Ectodermal cell (in vitro differentiated cells): Measurements from ENCODE around the gene SOX13.
A peak's percentile ranks its signal among the peaks of the same experiment; 100 is the strongest.

Source experiments
- H3K27ac ChIP-seq: 2 replicates; pipeline ENCODE4 v1.7.0; 2013; ENCODE audit warnings: mild to moderate bottlenecking, low read depth, low read length; ENCODE audit not compliant: insufficient read depth, poor library complexity, severe bottlenecking
- H3K27me3 ChIP-seq: 2 replicates; pipeline ENCODE4 v1.7.0; 2013; ENCODE audit warnings: mild to moderate bottlenecking, low read length; ENCODE audit not compliant: insufficient read depth, control insufficient read depth, poor library complexity, severe bottlenecking
- H3K36me3 ChIP-seq: one replicate; pipeline ENCODE4 v1.7.0; 2013; ENCODE audit warnings: low read length; ENCODE audit not compliant: control insufficient read depth, insufficient read depth
- H3K4me1 ChIP-seq: one replicate; pipeline ENCODE4 v1.7.0; 2013; ENCODE audit warnings: low read length; ENCODE audit not compliant: control insufficient read depth, insufficient read depth
- H3K4me3 ChIP-seq: 2 replicates; pipeline ENCODE4 v1.7.0; 2013; ENCODE audit warnings: low read depth, low read length, control low read depth; ENCODE audit not compliant: insufficient read depth
- H3K9me3 ChIP-seq: 2 replicates; pipeline ENCODE4 v1.7.0; 2013; ENCODE audit warnings: mild to moderate bottlenecking, low read length, moderate library complexity; ENCODE audit not compliant: control insufficient read depth
- WGBS, 2 experiments: methylation state at CpG; one replicate each; pipeline ENCODE4 v1.1.7; 2013; ENCODE audit warnings: missing lambda C conversion rate in 2 of 2; 5-methylcytosine and 5-hydroxymethylcytosine counted together

Gene SOX13

GRCh38 chr1:204150702-204151551 lies 78.0 kb downstream of the SOX13 start:
- peaks cover 37% of the 10 kb centered on the region for H3K27me3 ChIP-seq
- peak overlapping the region; percentile 56 for H3K4me3 ChIP-seq
- peaks cover 22% of the 10 kb centered on the region for H3K4me1 ChIP-seq
- H3K36me3 ChIP-seq, result no peaks in the 10 kb centered on the region
- no peak overlapping the region for H3K27ac ChIP-seq
- H3K9me3 ChIP-seq, result no peaks in the 10 kb centered on the region
- 15 to 16% methylated on average over 33 of the region's 33 CpGs for WGBS, 2 experiments

- peak within 1 kb of the TSS; percentile 56 for H3K4me3 ChIP-seq
- 0 to 1% methylated on average over 94 of the region's 94 CpGs for WGBS, 2 experiments
- H3K27ac ChIP-seq, result no peak within 1 kb of the TSS
- H3K27me3 ChIP-seq, result peaks cover 32% of the 10 kb centered on the region
- H3K4me1 ChIP-seq, result peaks cover 21% of the 10 kb centered on the region
- H3K9me3 ChIP-seq, result no peaks in the 10 kb centered on the region
- H3K36me3 ChIP-seq, result no peaks in the 10 kb centered on the region
These were observed 78.8 kb downstream of the SOX13 start, which contains the start of gene ETNK2 for GRCh38 chr1:204151552-204152309. ETNK2 (minus strand) TSS chr1:204152044; CDS start chr1:204151852, 192 bp downstream.

- H3K4me1 ChIP-seq, result peaks cover 14% of the 10 kb centered on the region
- H3K36me3 ChIP-seq, result no peaks in the 10 kb centered on the region
- H3K4me3 ChIP-seq, result peak overlapping the region; percentile 56
- H3K9me3 ChIP-seq, result no peaks in the 10 kb centered on the region
- WGBS, 2 experiments, result 39 to 42% methylated on average over 24 to 25 of the region's 25 CpGs
- no peak overlapping the region for H3K27ac ChIP-seq
- H3K27me3 ChIP-seq, result peaks cover 32% of the 10 kb centered on the region
These were observed 79.6 kb downstream of the SOX13 start for GRCh38 chr1:204152310-204153044.

- H3K27ac ChIP-seq, result no peak overlapping the region
- H3K4me1 ChIP-seq, result peaks cover 7% of the 10 kb centered on the region
- no peaks in the 10 kb centered on the region for H3K9me3 ChIP-seq
- H3K27me3 ChIP-seq, result peaks cover 32% of the 10 kb centered on the region
- no peak overlapping the region for H3K4me3 ChIP-seq
- WGBS, 2 experiments, result 92% methylated on average over 5 of the region's 5 CpGs
- no peaks in the 10 kb centered on the region for H3K36me3 ChIP-seq
These were observed 80.8 kb downstream of the SOX13 start for GRCh38 chr1:204153667-204154066.

- peaks cover 32% of the 10 kb centered on the region for H3K27me3 ChIP-seq
- H3K27ac ChIP-seq, result no peak overlapping the region
- H3K9me3 ChIP-seq, result no peaks in the 10 kb centered on the region
- WGBS, 2 experiments, result 93 to 96% methylated on average over 15 of the region's 15 CpGs
- no peak overlapping the region for H3K4me3 ChIP-seq
- peaks cover 7% of the 10 kb centered on the region for H3K4me1 ChIP-seq
- no peaks in the 10 kb centered on the region for H3K36me3 ChIP-seq
These were observed 81.8 kb downstream of the SOX13 start for GRCh38 chr1:204154568-204155255.

GRCh38 chr1:204155881-204156280 lies 83.0 kb downstream of the SOX13 start:
- no peak overlapping the region for H3K27ac ChIP-seq
- no peaks in the 10 kb centered on the region for H3K9me3 ChIP-seq
- H3K36me3 ChIP-seq, result no peaks in the 10 kb centered on the region
- H3K27me3 ChIP-seq, result peaks cover 23% of the 10 kb centered on the region
- 88 to 90% methylated on average over 10 of the region's 10 CpGs for WGBS, 2 experiments
- H3K4me3 ChIP-seq, result no peak overlapping the region
- peaks cover 5% of the 10 kb centered on the region for H3K4me1 ChIP-seq

- Histone ChIP-seq H3K27me3 (peaks cover 3% of the 10 kb centered on the region), H3K4me1 (no peaks in the 10 kb centered on the region), H3K27ac (no peak overlapping the region)
These were observed 85.0 kb downstream of the SOX13 start for GRCh38 chr1:204157962-204158361.

GRCh38 chr1:204161609-204162493 lies 88.9 kb downstream of the SOX13 start:
- Histone ChIP-seq H3K36me3 (no peaks in the 10 kb centered on the region), H3K9me3 (no peaks in the 10 kb centered on the region), H3K4me1 (no peaks in the 10 kb centered on the region), H3K27ac (no peak overlapping the region), H3K27me3 (no peaks in the 10 kb centered on the region), H3K4me3 (no peak overlapping the region)
- WGBS, 2 experiments, result 83 to 85% methylated on average over 14 of the region's 14 CpGs

More at GRCh38 chr1:204157962-204158361, 85.0 kb downstream of the SOX13 start:
- H3K36me3 ChIP-seq, result no peaks in the 10 kb centered on the region
- WGBS, 2 experiments, result 84 to 86% methylated on average over 6 of the region's 6 CpGs
- H3K9me3 ChIP-seq, result no peaks in the 10 kb centered on the region
- H3K4me3 ChIP-seq, result no peak overlapping the region

GRCh38 chr1:204162494-204163074 lies 89.7 kb downstream of the SOX13 start:
- Histone ChIP-seq H3K36me3 (no peaks in the 10 kb centered on the region), H3K9me3 (no peaks in the 10 kb centered on the region), H3K27ac (no peak overlapping the region), H3K4me3 (no peak overlapping the region), H3K4me1 (no peaks in the 10 kb centered on the region), H3K27me3 (no peaks in the 10 kb centered on the region)
- WGBS, 2 experiments, result 19 to 22% methylated on average over 7 of the region's 7 CpGs
